Measurements from ENCODE around the gene DSCAML1.
"Not testable (repeated sequence)": the region's sequence is repeated elsewhere in the genome, so short reads cannot be mapped to it uniquely, and the experiment has no call there.

Gene DSCAML1

DNA sequence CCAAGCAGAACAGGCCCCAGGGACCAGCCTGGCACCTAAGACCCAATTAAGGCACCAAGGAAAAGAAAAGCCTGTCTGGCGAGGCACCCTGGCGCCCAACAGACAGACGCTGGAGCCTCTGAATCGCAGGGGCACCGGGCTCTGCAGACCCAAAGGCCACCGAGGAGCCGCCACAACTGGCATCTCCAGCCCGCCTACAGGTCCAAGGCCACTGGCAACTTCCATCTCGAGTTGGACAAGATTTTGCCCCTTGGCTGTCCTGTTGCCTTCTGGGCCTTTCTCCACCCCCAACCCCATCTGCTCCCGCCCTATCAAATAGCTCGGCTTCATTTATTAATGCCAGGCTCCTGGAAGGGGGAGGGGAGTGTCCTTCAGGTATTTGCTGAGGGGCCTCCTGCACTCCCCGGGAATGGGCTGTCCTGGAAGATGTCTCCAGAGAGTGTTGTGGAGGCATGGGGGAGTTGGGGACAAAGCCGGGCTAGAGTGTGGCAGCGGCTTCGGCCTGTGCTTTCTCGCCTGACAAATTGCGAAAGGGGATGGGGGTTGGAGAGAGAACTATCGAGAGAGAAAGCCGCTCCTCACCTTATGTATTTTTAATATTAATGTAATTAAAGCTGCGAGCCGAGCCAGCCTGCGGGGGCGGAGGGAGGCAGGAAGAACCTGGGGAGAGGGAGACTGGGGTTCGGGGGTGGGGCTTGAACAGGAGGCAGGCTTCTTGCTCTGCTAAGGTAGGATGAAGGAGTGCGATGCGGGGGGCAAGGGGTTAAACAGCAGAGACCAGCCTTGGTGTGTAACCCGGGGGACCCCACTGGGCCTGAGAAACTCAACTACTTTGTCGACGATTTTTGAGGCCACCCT lies 2.0 kb downstream of the DSCAML1 start:
- no peak for DNase-seq (ENCODE audit: low read depth)

GRCh38 chr11:117794135-117794534 lies 2.9 kb downstream of the DSCAML1 start:
- DNase-seq (ENCODE audit: low read depth), result no peak

DNA sequence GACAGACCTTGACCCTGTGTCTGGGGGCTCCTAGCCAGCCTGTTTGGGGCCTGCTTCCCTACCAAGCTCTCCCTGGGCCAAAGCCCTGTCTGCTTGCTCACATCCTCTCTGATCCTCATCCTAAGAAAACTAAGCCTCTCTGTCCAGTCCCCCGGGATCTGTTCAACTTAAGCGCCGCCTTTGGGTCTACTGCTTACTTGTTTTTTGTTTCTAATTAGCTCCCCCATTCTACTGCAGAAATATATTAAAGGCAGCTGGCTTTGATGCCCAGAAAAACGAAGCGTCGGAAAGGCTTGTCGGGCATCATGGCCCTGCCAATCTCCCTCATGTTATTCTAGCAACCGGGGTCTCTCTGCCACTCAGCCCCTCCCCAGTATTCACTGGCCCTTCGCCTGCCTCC lies 3.4 kb downstream of the DSCAML1 start:
- no peak for DNase-seq (ENCODE audit: low read depth)

DNA sequence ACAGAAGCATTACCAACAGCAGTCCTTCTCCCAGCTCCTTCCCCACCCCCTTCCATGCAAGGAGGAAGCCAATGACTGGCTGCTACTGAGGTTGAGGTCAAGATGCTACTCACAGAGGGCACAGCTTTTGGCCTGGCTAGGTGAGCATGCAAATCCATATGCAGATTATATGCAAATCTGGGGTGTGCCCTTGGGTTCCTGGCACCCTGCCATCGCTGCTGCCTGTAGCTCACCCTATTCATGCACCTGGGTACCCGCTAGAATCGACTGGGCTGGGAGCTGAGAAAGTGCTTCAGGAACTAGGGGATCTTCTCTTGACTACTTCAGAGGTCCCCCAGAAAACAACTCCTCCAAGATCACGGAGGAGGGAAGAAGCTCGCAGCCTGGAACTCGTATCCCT lies 4.0 kb downstream of the DSCAML1 start:
- no peak for DNase-seq (ENCODE audit: low read depth)

GRCh38 chr11:117792241-117792640 lies 4.8 kb downstream of the DSCAML1 start:
- no peak for DNase-seq (ENCODE audit: low read depth)

DNA sequence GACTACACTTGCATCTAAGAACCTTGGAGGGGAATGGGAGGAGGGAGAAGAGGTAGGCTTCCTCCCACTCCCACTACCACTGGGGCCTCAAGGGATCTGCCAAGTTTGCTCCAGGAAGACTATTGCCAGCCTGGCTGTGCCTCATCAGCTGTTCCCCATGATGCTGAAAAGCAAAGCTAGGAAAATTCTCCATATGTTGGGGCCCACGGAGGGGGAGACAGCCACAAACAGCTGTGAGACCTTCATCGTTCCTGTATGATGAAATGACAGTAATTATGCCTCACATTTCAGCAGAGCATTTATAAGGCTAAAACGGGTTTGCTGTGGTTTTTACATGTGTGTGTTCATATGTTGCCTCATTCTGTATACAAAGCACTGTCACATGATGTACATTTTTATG lies 6.7 kb downstream of the DSCAML1 start:
- no peak for DNase-seq (ENCODE audit: low read depth)

DNA sequence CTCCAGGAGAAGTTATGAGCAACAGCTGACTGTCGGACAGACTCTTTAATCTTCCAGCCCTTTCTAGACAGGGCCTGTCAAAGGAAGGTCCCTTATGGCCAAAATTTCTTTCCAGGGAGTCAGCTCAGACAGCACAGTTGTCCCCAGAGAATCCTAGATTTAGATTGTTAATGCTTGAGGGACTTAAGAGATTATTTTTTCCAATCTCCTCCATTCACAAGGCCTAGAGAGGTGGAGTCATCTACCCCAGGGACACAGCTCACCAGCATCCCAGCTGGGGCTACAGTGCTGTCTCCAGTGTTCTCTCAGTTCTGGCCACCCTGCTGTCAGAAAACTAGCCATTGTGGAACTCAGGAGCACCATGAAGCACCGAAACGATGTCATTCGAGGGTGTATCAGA lies 7.8 kb downstream of the DSCAML1 start:
- DNase-seq (ENCODE audit: low read depth), result no peak

- DNase-seq (ENCODE audit: low read depth), result no peak
These were observed 10.7 kb downstream of the DSCAML1 start for GRCh38 chr11:117786135-117786870.

GRCh38 chr11:117782101-117782500 lies 14.9 kb downstream of the DSCAML1 start:
- DNase-seq (ENCODE audit: low read depth), result no peak

DNA sequence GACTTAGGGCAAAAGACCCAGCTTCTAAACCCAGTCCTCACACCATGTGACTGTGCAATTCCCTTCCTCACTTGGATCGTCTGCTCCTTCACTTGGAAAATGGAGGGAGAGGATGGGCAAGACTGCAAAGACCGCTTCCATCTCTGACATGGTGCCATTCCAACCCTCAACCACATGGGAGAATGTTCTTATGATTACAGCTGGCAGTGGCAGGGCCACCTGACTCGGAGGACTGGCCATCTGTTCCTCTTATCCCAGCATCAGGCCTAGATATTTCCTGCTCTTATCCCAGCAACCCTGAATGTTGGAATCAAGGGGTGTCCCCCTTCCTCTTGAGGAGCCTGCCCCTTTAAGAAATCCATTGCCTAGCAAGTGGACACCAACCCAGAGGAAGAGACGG lies 15.4 kb downstream of the DSCAML1 start:
- DNase-seq (ENCODE audit: low read depth), result no peak

DNA sequence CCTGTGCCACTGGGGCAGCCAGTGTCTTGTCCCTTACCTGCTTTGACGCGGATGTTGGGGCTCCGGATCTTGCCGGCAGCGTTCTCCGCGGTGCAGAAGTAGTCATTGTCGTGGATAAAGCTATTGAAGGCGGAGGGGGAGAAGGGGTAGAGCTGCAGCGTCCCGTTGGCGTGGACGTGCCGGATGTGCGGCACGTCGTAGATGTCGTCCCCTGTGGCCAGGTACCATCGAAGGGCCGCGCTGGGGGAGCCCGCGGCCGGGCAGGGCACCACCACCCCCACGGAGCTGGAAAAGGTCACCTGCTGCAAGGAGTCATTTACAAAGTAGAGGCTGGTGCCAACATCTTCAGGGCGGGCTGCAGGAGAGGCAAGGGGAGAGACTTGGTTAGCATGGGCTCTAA lies 16.6 kb downstream of the DSCAML1 start:
- no peak for DNase-seq (ENCODE audit: low read depth)

GRCh38 chr11:117774553-117774952 lies 22.5 kb downstream of the DSCAML1 start:
- no peak for DNase-seq (ENCODE audit: low read depth)

- DNase-seq (ENCODE audit: low read depth), result no peak
These were observed 24.7 kb downstream of the DSCAML1 start for GRCh38 chr11:117772360-117772759.

DNA sequence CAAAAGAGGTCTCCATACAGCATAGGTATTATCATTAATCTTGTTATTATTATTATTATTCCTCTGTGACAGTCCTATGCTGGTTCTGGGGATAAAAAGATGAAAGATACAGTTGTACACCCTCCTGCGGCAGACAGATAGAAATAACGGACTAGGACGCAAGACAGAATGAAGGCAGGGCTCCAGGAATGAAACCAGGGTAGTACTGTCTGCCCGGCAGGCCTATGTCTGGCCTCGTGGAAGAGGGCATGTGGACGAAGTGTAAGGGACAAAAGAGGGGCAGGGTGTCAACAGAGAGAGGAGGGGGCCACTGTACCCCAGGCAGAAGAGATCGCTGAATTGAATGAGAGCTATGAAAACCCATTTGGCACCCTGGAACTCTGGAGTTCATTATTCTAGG lies 25.2 kb downstream of the DSCAML1 start:
- DNase-seq (ENCODE audit: low read depth), result no peak

GRCh38 chr11:117771197-117771596 lies 25.8 kb downstream of the DSCAML1 start:
- no peak for DNase-seq (ENCODE audit: low read depth)

GRCh38 chr11:117770061-117770460 lies 27.0 kb downstream of the DSCAML1 start:
- DNase-seq (ENCODE audit: low read depth), result no peak

- no peak for DNase-seq (ENCODE audit: low read depth)
These were observed 27.5 kb downstream of the DSCAML1 start for GRCh38 chr11:117769533-117769932.

GRCh38 chr11:117768506-117768905 lies 28.5 kb downstream of the DSCAML1 start:
- DNase-seq (ENCODE audit: low read depth), result no peak

DNA sequence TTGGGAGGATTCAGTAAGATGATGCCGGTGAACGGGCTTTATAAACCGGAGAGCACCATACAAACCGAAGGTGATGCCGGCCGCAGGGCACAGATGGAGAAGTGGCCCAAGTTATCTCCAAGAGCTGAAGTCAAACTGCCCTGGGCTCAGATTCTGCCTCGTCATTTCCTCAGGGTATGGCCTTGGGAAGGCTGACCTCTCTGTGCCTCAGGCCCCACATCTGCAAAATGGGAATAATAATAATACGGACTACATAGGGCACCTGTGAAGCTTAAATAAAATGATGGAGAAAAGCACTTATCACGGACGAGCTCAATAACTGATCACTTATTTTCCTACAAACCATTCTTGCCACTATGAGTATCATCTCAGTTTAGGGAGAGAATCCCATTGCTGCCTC lies 29.9 kb downstream of the DSCAML1 start:
- DNase-seq (ENCODE audit: low read depth), result no peak

- no peak for DNase-seq (ENCODE audit: low read depth)
These were observed 30.4 kb downstream of the DSCAML1 start for GRCh38 chr11:117766576-117766975.

DNA sequence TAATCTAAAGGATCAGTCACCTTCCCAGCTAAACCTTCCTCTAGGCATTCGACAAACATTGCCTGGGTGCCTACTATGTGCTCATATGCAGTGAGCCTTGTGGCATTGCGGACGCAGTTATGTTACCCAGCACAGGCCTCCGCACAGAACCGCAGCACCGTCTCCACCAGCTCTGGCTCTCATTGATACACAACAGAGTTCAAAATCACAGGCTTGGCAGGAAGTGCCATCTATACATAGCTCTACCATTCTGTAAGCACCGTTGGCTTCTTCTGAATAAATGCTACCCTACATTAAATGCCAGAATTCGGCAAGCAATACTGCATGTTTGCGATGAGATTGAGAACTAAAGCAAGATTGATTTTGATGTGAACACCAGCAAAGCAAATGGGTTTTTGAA lies 31.0 kb downstream of the DSCAML1 start:
- no peak for DNase-seq (ENCODE audit: low read depth)

GRCh38 chr11:117765068-117765467 lies 31.9 kb downstream of the DSCAML1 start:
- DNase-seq (ENCODE audit: low read depth), result no peak

DNA sequence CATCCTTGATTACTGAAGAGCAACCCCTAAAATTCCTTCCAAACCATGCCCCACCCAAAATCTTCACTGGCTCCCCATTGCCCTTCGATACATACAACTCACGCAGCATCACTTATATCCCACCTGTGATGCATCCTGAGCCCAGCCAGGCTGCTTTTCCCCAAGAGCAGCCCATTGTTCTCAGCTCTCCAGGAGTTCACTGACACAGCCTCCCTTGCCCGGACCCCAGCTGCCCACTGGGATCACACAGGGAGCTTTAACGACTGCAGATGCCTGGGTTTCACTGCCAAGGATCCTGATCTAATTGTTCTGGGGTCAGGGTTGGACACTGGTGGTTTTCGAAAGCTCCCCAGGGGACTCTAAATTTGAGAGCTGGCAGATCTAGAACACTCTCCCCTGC lies 33.6 kb downstream of the DSCAML1 start:
- not testable (repeated sequence) for DNase-seq (ENCODE audit: low read depth)

DNA sequence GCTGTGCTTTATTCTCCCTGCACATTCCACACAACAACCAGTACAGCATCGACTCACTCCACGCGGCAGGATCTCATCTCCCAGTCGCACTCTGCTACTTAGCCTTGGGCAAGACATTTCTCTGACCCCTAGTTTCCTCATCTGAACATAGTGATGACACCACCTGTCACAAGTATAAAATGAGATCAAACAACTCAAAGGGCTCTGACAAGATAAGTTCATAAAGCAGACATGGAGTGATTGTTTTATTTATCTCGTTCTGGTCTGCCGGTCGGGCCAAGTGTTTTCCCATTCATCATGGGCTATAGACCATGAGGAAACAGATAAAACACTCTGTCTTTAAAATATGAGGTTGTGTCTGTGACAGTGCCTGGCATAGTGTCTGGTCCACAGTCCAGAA lies 35.0 kb downstream of the DSCAML1 start:
- no peak for DNase-seq (ENCODE audit: low read depth)
